HepG2 (cell line): ENCODE measurements around the gene SLC17A9. TPM values are rescaled to one million over a fixed set of nuclear protein-coding genes. Genes with fewer than 3 reads are reported as not detected.

Source experiments
- CBX5 ChIP-seq: sonication (generic); formaldehyde crosslinking; IDR thresholded peaks from 2 replicates; pipeline ENCODE4 v1.4.0; 2020; ENCODE audit warnings: missing genetic modification reagents, borderline replicate concordance
- ELK4 ChIP-seq: sonication (generic); formaldehyde crosslinking; IDR thresholded peaks from 2 replicates; pipeline ENCODE4 v1.9.0; 2021; ENCODE audit warnings: missing genetic modification reagents, borderline replicate concordance
- ESRRA ChIP-seq: sonication (generic); formaldehyde crosslinking; IDR thresholded peaks from 2 replicates; pipeline ENCODE4 v1.5.1; 2020; ENCODE audit warnings: mild to moderate bottlenecking, low read depth, missing genetic modification reagents
- GATAD1 ChIP-seq: IDR thresholded peaks from 2 replicates; pipeline ENCODE4 v1.6.1; 2016; ENCODE audit warnings: missing genetic modification reagents, missing compliant biosample characterization
- KDM1A ChIP-seq: IDR thresholded peaks from 2 replicates; pipeline ENCODE4 v1.6.1; 2016; ENCODE audit warnings: missing compliant biosample characterization
- KLF13 ChIP-seq: sonication (generic); formaldehyde crosslinking; IDR thresholded peaks from 2 replicates; pipeline ENCODE4 v1.4.0; 2020; ENCODE audit warnings: mild to moderate bottlenecking, missing genetic modification reagents
- KLF9 ChIP-seq: IDR thresholded peaks from 2 replicates; pipeline ENCODE4 v1.6.1; 2016; ENCODE audit warnings: low read depth
- MTA1 ChIP-seq: sonication (generic); formaldehyde crosslinking; IDR thresholded peaks from 2 replicates; pipeline ENCODE4 v1.4.0; 2020; ENCODE audit warnings: missing genetic modification reagents, mild to moderate bottlenecking, borderline replicate concordance
- PLRG1 ChIP-seq: fragments of 450-650 bp; conservative IDR thresholded peaks from 2 replicates; pipeline ENCODE4 v1.6.1; 2016
- RBFOX2 ChIP-seq: fragments of 200-400 bp; formaldehyde crosslinking; IDR thresholded peaks from 2 replicates; pipeline ENCODE4 v1.6.1; 2017; ENCODE audit warnings: low read depth, mild to moderate bottlenecking, low read length
- SAP130 ChIP-seq: IDR thresholded peaks from 2 replicates; pipeline ENCODE4 v1.6.1; 2016; ENCODE audit warnings: low read depth
- SOX13 ChIP-seq, 3 experiments: fragments of 450-650 bp in 1 of 3; sonication (generic) in 1 of 3; formaldehyde crosslinking in 1 of 3; IDR thresholded peaks in 2 of 3; conservative IDR thresholded peaks in 1 of 3; 2 replicates each; pipeline versions ENCODE4 v1.5.0 to v1.6.1; 2016 to 2020; ENCODE audit warnings: antibody characterized with exemption in 1 of 3, mild to moderate bottlenecking in 1 of 3, missing compliant biosample characterization in 1 of 3, missing genetic modification reagents in 1 of 3, moderate library complexity in 1 of 3
- SRSF9 ChIP-seq: fragments of 200-400 bp; formaldehyde crosslinking; IDR thresholded peaks from 2 replicates; pipeline ENCODE4 v1.6.1; 2018; ENCODE audit warnings: borderline replicate concordance, mild to moderate bottlenecking, low read depth, low read length; ENCODE audit not compliant: insufficient read depth, poor library complexity, severe bottlenecking
- XRCC5 ChIP-seq: fragments of 200-400 bp; formaldehyde crosslinking; optimal IDR thresholded peaks from 2 replicates; pipeline ENCODE3; 2017; ENCODE audit warnings: mild to moderate bottlenecking, low read length
- ZBTB42 ChIP-seq: sonication (generic); formaldehyde crosslinking; IDR thresholded peaks from 2 replicates; pipeline ENCODE4 v1.5.0; 2020; ENCODE audit warnings: mild to moderate bottlenecking, missing genetic modification reagents
- ZNF790 ChIP-seq: sonication (generic); formaldehyde crosslinking; IDR thresholded peaks from 2 replicates; pipeline ENCODE4 v1.8.0; 2022; ENCODE audit warnings: missing genetic modification reagents, mild to moderate bottlenecking, borderline replicate concordance
- ZSCAN22 ChIP-seq: sonication (generic); formaldehyde crosslinking; IDR thresholded peaks from 2 replicates; pipeline ENCODE4 v1.4.0; 2020; ENCODE audit warnings: mild to moderate bottlenecking, missing genetic modification reagents
- polyA plus RNA-seq, 8 experiments: library from polyadenylated mRNA; depleted of rRNA in 3 of 8; stranded (reverse) in 7 of 8; unstranded in 1 of 8; fragments of >200 nt; fragmentation: Illumina TruSeq in 4 of 8; extraction: Trizol in 4 of 8; gene quantifications; 2 replicates each; pipeline versions ENCODE4 v1.2.1 to v1.2.3, GENCODE V29; 2011 to 2016; ENCODE audit warnings: low read depth in 4 of 8, missing spikeins in 1 of 8, mixed read lengths in 1 of 8; ENCODE audit not compliant: insufficient read depth in 1 of 8
- total RNA-seq, 5 experiments: library from RNA; depleted of rRNA; stranded (reverse); fragments of >200 nt; fragmentation: Illumina TruSeq; extraction: Trizol; gene quantifications; 2 replicates each; pipeline ENCODE4 v1.2.3, GENCODE V29; 2016; ENCODE audit warnings: low read depth in 1 of 5
- TF ChIP-seq, protein P1 (sequence below): sonication (generic); formaldehyde crosslinking; IDR thresholded peaks from 2 replicates; pipeline ENCODE4 v1.5.0; 2020; ENCODE audit warnings: missing genetic modification reagents
- TF ChIP-seq, protein P2 (sequence below): IDR thresholded peaks from 2 replicates; pipeline ENCODE4 v1.6.1; 2016; ENCODE audit warnings: missing compliant biosample characterization, missing genetic modification reagents, borderline replicate concordance
- TF ChIP-seq, protein P3 (sequence below): sonication (generic); formaldehyde crosslinking; IDR thresholded peaks from 2 replicates; pipeline ENCODE4 v1.4.0; 2020; ENCODE audit warnings: missing genetic modification reagents

The SLC17A9 gene
- total and polyA plus RNA-seq, 2 of the 13 experiments (the other 11 are each of a cell fraction or from before 2014, with no cell fraction given) = 110 to 191 TPM

GRCh38 chr20:62926229-62927127, 26.0 kb upstream of the SLC17A9 start, which contains the start of gene DIDO1 (continued):
- 0 out of 2 replicates have a peak, but pooled peaks have one; percentile 25 for TF ChIP-seq CBX5 (CRISPR knock-in tag)
- TF ChIP-seq, protein P1, sequence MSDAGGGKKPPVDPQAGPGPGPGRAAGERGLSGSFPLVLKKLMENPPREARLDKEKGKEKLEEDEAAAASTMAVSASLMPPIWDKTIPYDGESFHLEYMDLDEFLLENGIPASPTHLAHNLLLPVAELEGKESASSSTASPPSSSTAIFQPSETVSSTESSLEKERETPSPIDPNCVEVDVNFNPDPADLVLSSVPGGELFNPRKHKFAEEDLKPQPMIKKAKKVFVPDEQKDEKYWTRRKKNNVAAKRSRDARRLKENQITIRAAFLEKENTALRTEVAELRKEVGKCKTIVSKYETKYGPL = peak; percentile 70; the same call in 1 of the 2 replicates
- TF ChIP-seq ZBTB42 = 0 out of 2 replicates have a peak, but pooled peaks have one; percentile 15
- TF ChIP-seq SOX13 (IDR thresholded peaks at IDR 0.05) = no peak
- peak in 1 of 2 experiments; percentile 64; a peak in 2 of 4 replicates for TF ChIP-seq SOX13 (CRISPR knock-in tag; conservative IDR thresholded peaks at IDR 0.05 in 1 of 2, IDR thresholded peaks at IDR 0.05 in 1 of 2)
- no peak for TF ChIP-seq MTA1
- TF ChIP-seq KLF13 (CRISPR knock-in tag) = no peak
- TF ChIP-seq, protein P2, sequence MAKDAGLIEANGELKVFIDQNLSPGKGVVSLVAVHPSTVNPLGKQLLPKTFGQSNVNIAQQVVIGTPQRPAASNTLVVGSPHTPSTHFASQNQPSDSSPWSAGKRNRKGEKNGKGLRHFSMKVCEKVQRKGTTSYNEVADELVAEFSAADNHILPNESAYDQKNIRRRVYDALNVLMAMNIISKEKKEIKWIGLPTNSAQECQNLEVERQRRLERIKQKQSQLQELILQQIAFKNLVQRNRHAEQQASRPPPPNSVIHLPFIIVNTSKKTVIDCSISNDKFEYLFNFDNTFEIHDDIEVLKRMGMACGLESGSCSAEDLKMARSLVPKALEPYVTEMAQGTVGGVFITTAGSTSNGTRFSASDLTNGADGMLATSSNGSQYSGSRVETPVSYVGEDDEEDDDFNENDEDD (CRISPR knock-in tag) = peak; percentile 91
- peak; percentile 60; the same call in 1 of the 2 replicates for TF ChIP-seq ZNF790 (CRISPR knock-in tag)
- peak; percentile 69 for TF ChIP-seq ESRRA
- no peak for TF ChIP-seq KLF9
- peak; percentile 91 for TF ChIP-seq SAP130
- TF ChIP-seq PLRG1 = no peak
- TF ChIP-seq GATAD1 = peak; percentile 85
- peak; percentile 71; the same call in 1 of the 2 replicates for TF ChIP-seq ELK4 (CRISPR knock-in tag)
- TF ChIP-seq RBFOX2 = peak; percentile 98
- TF ChIP-seq XRCC5 = peak; percentile 97
- TF ChIP-seq, protein P3, sequence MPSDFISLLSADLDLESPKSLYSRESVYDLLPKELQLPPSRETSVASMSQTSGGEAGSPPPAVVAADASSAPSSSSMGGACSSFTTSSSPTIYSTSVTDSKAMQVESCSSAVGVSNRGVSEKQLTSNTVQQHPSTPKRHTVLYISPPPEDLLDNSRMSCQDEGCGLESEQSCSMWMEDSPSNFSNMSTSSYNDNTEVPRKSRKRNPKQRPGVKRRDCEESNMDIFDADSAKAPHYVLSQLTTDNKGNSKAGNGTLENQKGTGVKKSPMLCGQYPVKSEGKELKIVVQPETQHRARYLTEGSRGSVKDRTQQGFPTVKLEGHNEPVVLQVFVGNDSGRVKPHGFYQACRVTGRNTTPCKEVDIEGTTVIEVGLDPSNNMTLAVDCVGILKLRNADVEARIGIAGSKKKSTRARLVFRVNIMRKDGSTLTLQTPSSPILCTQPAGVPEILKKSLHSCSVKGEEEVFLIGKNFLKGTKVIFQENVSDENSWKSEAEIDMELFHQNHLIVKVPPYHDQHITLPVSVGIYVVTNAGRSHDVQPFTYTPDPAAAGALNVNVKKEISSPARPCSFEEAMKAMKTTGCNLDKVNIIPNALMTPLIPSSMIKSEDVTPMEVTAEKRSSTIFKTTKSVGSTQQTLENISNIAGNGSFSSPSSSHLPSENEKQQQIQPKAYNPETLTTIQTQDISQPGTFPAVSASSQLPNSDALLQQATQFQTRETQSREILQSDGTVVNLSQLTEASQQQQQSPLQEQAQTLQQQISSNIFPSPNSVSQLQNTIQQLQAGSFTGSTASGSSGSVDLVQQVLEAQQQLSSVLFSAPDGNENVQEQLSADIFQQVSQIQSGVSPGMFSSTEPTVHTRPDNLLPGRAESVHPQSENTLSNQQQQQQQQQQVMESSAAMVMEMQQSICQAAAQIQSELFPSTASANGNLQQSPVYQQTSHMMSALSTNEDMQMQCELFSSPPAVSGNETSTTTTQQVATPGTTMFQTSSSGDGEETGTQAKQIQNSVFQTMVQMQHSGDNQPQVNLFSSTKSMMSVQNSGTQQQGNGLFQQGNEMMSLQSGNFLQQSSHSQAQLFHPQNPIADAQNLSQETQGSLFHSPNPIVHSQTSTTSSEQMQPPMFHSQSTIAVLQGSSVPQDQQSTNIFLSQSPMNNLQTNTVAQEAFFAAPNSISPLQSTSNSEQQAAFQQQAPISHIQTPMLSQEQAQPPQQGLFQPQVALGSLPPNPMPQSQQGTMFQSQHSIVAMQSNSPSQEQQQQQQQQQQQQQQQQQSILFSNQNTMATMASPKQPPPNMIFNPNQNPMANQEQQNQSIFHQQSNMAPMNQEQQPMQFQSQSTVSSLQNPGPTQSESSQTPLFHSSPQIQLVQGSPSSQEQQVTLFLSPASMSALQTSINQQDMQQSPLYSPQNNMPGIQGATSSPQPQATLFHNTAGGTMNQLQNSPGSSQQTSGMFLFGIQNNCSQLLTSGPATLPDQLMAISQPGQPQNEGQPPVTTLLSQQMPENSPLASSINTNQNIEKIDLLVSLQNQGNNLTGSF (CRISPR knock-in tag) = peak; percentile 82; the same call in 1 of the 2 replicates
- TF ChIP-seq KDM1A (CRISPR knock-in tag) = peak; percentile 7; the same call in 1 of the 2 replicates
- TF ChIP-seq SRSF9 = no peak
- 0 out of 2 replicates have a peak, but pooled peaks have one; percentile 17 for TF ChIP-seq ZSCAN22 (CRISPR knock-in tag)
